Activated CD4-positive, CD25-positive, alpha-beta regulatory T cell (primary cell): Measurements from ENCODE around the gene SERPIND1.

ENCODE experiments used
- DNase-seq, 4 experiments: peaks; one replicate each; lab custom pipeline; 2025; lab: John Stamatoyannopoulos, UW

SERPIND1 gene

GRCh38 chr22:20792966-20793728, 19.2 kb downstream of the SERPIND1 start:
- DNase-seq: no peak

- no peak for DNase-seq
Observed at GRCh38 chr22:20793748-20794649, 20.1 kb downstream of the SERPIND1 start.

DNA sequence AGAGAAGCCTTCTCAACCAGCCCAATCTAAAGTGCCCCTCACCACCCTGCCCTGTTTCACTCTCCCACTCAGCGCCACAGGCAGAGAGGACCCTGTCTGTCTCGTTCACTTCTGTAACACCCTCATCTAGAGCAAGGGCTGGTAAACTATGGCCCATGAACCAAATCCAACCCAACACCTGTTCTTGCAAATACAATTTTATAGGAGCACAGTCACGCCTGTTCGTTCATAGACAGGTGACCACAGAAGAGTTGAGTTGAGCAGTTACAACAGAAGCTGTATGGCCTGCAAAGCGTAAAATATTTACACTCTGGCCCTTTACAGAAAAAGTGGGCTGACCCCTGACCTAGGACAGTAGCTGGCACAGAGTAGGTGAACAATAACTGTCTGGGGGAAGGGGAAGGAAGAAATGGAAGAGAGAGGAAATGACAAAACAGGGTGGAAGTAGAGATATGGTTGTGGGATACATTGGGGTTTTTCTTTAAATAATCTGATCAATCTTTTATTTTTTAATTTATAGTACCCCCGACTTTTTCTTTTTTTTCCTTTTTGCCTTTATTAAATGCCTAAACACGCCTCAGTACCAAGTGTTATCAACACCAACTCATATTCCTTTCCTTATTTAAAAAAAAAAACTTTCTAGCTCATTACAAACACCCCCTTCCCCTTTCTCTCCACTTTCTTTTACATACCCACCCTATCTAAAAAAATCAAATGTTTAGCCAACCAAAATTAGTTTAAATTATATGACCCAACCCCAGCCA, 20.9 kb downstream of the SERPIND1 start:
- no peak for DNase-seq

- no peak for DNase-seq
Observed at GRCh38 chr22:20796731-20797130, 22.8 kb downstream of the SERPIND1 start.

GRCh38 chr22:20798218-20798617, 24.3 kb downstream of the SERPIND1 start:
- no peak for DNase-seq

GRCh38 chr22:20798974-20799373, 25.1 kb downstream of the SERPIND1 start:
- no peak for DNase-seq

GRCh38 chr22:20799449-20799848, 25.5 kb downstream of the SERPIND1 start:
- no peak for DNase-seq

DNA sequence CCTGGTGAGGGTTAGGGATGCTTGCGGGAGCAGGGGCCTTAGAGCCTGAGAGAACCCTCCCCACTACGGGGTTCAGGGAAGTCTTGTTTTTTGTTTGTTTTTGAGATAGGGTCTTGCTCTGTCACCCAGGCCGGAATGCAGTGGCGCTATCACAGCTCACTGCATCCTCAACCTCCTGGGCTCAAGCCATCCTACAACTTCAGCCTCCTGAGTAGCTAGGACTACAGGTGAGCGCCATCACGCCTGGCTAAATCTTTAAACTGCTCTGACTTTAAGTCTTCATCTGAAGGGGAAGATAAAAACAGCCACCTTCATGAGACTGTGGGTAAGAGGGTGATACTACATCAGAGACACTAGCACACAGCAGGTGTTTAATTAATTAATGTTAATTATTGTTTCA, 28.5 kb downstream of the SERPIND1 start:
- DNase-seq: no peak

- no peak for DNase-seq
Observed at GRCh38 chr22:20802922-20803553, 29.1 kb downstream of the SERPIND1 start.

DNA sequence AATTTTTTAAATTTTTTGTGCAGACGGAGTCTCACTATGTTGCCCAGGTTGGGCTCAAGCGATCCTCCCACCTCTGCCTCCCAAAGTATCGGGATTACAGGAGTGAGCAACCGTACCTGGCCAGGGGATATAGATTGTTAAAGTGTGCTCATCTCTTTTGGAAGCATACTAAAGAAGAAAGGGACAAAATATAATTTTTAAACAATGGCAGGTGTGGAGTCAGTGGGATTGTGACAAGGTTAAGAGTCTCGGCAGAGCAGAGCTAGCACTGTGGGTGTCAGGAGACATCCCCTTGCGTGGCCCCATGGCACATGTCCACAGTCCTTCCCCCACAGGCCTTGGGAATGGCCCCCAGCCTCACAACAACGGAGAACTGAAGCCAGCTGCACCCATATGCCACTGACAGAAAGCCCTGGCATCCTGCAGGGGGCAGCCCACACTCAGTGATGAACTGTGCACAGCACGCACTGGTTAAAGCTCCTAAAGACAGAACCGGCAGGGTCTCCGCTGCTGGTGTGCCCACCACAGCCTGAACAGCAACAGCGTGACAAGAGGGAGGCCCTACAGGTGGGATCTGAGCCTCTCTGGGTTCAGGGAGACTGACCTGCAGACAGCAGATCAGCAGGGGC, 29.9 kb downstream of the SERPIND1 start:
- no peak for DNase-seq

GRCh38 chr22:20804650-20805049, 30.7 kb downstream of the SERPIND1 start:
- no peak for DNase-seq

- no peak for DNase-seq
Observed at GRCh38 chr22:20805972-20806471, 32.1 kb downstream of the SERPIND1 start.

- DNase-seq: no peak
Observed at GRCh38 chr22:20807315-20807752, 33.4 kb downstream of the SERPIND1 start.

- DNase-seq: no peak
Observed at GRCh38 chr22:20808844-20809243, 34.9 kb downstream of the SERPIND1 start.

GRCh38 chr22:20809538-20810185, 35.7 kb downstream of the SERPIND1 start:
- no peak for DNase-seq

- DNase-seq: no peak
Observed at GRCh38 chr22:20810645-20811044, 36.7 kb downstream of the SERPIND1 start.

GRCh38 chr22:20811171-20811570, 37.3 kb downstream of the SERPIND1 start:
- DNase-seq: no peak

DNA sequence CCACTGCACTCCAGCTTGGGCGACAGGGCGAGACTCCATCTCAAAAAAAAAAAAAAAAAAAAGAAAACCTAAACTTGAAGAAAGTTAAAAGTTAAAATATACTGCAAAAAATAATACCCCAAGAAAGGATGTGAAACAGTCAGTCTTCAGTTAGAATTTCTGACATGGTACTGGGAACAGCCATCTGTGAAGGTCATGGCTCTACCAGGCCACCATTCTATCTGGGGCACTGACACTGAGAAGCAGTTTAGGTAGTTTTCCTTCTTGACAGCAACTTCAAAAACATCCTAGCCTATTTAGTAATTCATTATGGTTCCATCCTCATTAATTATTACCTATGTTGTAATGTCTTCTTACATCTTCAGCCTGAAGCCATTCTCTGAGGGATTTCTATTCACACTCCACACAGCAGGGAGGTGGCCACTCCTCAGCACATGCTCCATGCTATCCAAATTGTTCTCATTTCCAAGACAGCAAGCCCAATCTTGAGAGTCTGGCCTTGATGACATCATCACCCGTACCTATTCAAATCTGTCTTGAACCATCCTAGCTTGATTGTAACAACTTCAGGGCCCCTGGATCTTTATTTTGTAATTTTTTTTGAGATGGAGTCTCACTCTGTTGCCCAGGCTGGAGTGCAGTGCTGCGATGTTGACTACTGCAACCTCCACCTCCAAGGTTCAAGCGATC, 38.2 kb downstream of the SERPIND1 start:
- DNase-seq: no peak

DNA sequence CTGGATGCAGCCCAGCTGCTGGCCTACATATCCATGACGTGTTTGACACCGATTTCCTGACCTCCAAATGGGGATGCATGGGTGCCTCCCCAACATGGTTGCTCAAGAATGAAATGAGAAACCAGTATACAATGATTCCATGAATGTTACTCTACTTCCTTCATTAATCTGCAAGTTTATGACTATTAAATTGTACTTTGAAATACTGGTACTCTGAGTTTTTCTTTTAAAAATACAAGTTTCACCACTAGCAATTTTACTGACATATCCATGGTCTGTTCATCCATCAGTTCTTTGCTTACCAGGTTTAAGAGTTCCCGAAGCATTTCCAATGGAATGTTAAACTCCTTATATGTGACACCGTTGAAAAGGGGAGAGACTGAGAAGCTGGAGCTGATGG, 39.1 kb downstream of the SERPIND1 start:
- DNase-seq: no peak

DNA sequence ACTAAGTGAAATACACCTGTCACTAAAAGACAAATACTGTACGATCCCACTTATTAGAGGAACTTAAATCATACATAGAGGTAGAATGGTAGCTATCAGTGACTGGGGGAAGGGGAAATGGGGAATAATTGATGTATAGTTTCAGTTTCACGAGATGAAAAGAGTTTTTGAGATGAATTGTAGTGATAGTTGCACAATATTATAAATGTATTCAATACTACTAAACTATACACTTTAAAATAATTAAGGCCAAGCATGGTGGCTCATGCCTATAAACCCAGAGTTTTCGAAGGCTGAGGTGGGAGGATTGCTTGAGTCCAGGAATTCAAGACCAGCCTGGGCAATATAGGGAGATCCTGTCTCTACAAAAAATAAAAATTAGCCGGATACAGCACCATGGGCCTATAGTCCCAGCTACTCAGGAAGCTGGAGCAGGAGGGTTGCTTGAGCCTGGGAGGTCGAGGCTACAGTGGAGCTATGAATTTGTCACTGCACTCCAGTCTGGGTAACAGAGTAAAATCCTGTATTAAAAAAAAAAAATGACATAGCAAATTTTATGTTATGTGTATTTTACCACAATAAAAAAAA, 40.4 kb downstream of the SERPIND1 start:
- DNase-seq: no peak
